Keratinocyte (primary cell): Measurements from ENCODE around the gene PEX16. TPM values are rescaled to one million over a fixed set of nuclear protein-coding genes. Genes with fewer than 3 reads are reported as not detected.
"Not testable (repeated sequence)": the region's sequence is repeated elsewhere in the genome, so short reads cannot be mapped to it uniquely, and the experiment has no call there.

ENCODE experiments used
- DNase-seq: peaks from one replicate; pipeline ENCODE4 v3.0.0-alpha.2; 2011; ENCODE audit warnings: low read depth, missing footprints, low spot score
- FAIRE-seq: peaks from 2 replicates; lab custom pipeline; 2011; peaks lifted over from hg19 to GRCh38; lab: Jason Lieb, UNC
- H2AFZ ChIP-seq: 2 replicates; pipeline ENCODE4 v1.6.0; 2012; ENCODE audit warnings: low read length, control low read depth, inconsistent platforms; ENCODE audit not compliant: control insufficient read depth
- H3K27ac ChIP-seq: 2 replicates; pipeline ENCODE4 v1.5.1; 2011; ENCODE audit warnings: low read length; ENCODE audit not compliant: control insufficient read depth, insufficient read depth
- H3K27me3 ChIP-seq: 3 replicates; pipeline ENCODE4 v1.6.0; 2011; ENCODE audit warnings: low read length; ENCODE audit not compliant: control insufficient read depth, insufficient read depth; ENCODE audit errors: extremely low read depth
- H3K36me3 ChIP-seq, 2 experiments: 2 replicates in 1 of 2; 3 replicates in 1 of 2; pipeline ENCODE4 v1.5.1; 2011; ENCODE audit warnings: low read length in 2 of 2, mild to moderate bottlenecking in 1 of 2; ENCODE audit not compliant: control insufficient read depth in 2 of 2, insufficient read depth in 2 of 2; ENCODE audit errors: extremely low read depth in 1 of 2
- H3K4me1 ChIP-seq: 3 replicates; pipeline ENCODE4 v1.5.1; 2011; ENCODE audit warnings: low read length; ENCODE audit not compliant: control insufficient read depth, insufficient read depth; ENCODE audit errors: extremely low read depth
- H3K4me2 ChIP-seq: 3 replicates; pipeline ENCODE4 v1.6.0; 2011; ENCODE audit warnings: low read depth, low read length; ENCODE audit not compliant: control insufficient read depth, insufficient read depth; ENCODE audit errors: extremely low read depth
- H3K4me3 ChIP-seq, 3 experiments: fragments of 200-600 bp in 1 of 3; sonication (generic) in 1 of 3; 2 replicates in 2 of 3; 3 replicates in 1 of 3; pipeline ENCODE4 v1.5.1; 2011 to 2016; ENCODE audit warnings: low read length in 3 of 3, mild to moderate bottlenecking in 3 of 3, control low read depth in 2 of 3, inconsistent platforms in 1 of 3, low read depth in 1 of 3, mixed read lengths in 1 of 3, mixed run types in 1 of 3, moderate library complexity in 1 of 3; ENCODE audit not compliant: control insufficient read depth in 2 of 3, insufficient read depth in 2 of 3; ENCODE audit errors: extremely low read depth in 1 of 3
- H3K79me2 ChIP-seq: 2 replicates; pipeline ENCODE4 v1.6.0; 2012; ENCODE audit warnings: low read length; ENCODE audit not compliant: control insufficient read depth, insufficient read depth
- H3K9ac ChIP-seq: 3 replicates; pipeline ENCODE4 v1.6.0; 2011; ENCODE audit warnings: low read length; ENCODE audit not compliant: control insufficient read depth, insufficient read depth; ENCODE audit errors: extremely low read depth
- H3K9me1 ChIP-seq: 3 replicates; pipeline ENCODE4 v1.6.0; 2011; ENCODE audit warnings: low read length; ENCODE audit not compliant: control insufficient read depth, insufficient read depth; ENCODE audit errors: extremely low read depth
- H3K9me3 ChIP-seq: 2 replicates; pipeline ENCODE4 v1.5.1; 2012; ENCODE audit warnings: low read depth, low read length; ENCODE audit not compliant: control insufficient read depth
- H4K20me1 ChIP-seq: 3 replicates; pipeline ENCODE4 v1.6.0; 2011; ENCODE audit warnings: low read length; ENCODE audit not compliant: control insufficient read depth, insufficient read depth; ENCODE audit errors: extremely low read depth
- EZH2 ChIP-seq: IDR thresholded peaks from one replicate; pipeline ENCODE4 v1.6.1; 2012; ENCODE audit warnings: inconsistent platforms, mild to moderate bottlenecking, low read length, moderate library complexity
- dilution Hi-C: fragments of 300-500 bp; cut with MboI; formaldehyde crosslinking; loops from one replicate; pipeline ENCODE4 v1.7.0; 2020; ENCODE audit warnings: low sequenced_read_pairs; ENCODE audit not compliant: extremely low pct_ligation_motif_present
- polyA plus RNA-seq, 5 experiments: library from polyadenylated mRNA; depleted of rRNA in 3 of 5; stranded (reverse) in 3 of 5; stranded (forward) in 1 of 5; unstranded in 1 of 5; fragments of >200 nt; gene quantifications; 1 replicate in 1 of 5; 2 replicates in 3 of 5; 3 replicates in 1 of 5; pipeline versions ENCODE4 v1.2.1 to v1.2.3, GENCODE V29; 2011 to 2012; ENCODE audit warnings: missing spikeins in 2 of 5, low read depth in 1 of 5, low replicate concordance in 1 of 5
- TF ChIP-seq, protein P1 (sequence below), 3 experiments: IDR thresholded peaks in 1 of 3; conservative IDR thresholded peaks in 1 of 3; optimal IDR thresholded peaks in 1 of 3; 2 replicates in 2 of 3; 3 replicates in 1 of 3; pipeline versions ENCODE3 to v1.5.1; 2011; ENCODE audit warnings: low read length in 3 of 3, mild to moderate bottlenecking in 3 of 3, moderate library complexity in 2 of 3, control low read depth in 1 of 3, inconsistent platforms in 1 of 3; ENCODE audit not compliant: insufficient read depth in 2 of 3; ENCODE audit errors: extremely low read depth in 1 of 3

The PEX16 gene
- polyA plus RNA-seq, 1 donor (not counting 4 experiments of a cell fraction or from before 2014, with no cell fraction given) = 16.7 TPM

DNA sequence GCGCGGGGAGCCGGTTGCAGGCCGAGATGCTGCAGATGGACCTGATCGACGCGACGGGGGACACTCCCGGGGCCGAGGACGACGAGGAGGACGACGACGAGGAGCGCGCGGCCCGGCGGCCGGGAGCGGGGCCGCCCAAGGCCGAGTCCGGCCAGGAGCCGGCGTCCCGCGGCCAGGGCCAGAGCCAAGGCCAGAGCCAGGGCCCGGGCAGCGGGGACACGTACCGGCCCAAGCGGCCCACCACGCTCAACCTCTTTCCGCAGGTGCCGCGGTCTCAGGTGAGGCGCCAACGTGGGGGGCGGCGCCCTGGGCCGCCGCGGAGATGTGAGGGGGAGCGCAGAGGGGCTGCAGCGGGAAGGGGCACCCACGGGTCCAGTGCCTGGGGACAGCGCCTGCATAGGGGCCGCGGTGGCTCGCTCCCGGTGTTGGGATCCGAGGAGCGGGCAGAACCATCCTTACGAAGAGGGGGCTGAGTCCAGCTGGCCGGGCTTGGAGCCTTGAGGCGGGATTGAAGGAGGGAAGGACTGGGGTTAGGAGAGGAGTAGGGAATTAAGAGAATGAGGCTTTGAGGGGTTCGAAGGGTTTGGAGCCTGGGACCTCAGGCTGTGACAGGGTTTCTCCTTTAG is 17.4 kb downstream of the PEX16 start:
- H3K9me3 ChIP-seq, H3K9me1 ChIP-seq, DNase-seq, H3K27ac ChIP-seq, H3K4me1 ChIP-seq, dilution Hi-C loops, FAIRE-seq, H4K20me1 ChIP-seq, H3K79me2 ChIP-seq, H2AFZ ChIP-seq, H3K36me3 ChIP-seq, H3K9ac ChIP-seq: not testable (repeated sequence)
- Histone ChIP-seq H3K27me3 (peaks cover 32% of the 10 kb centered on the region), H3K4me2 (peak overlapping the region; percentile 62), H3K4me3 (peak overlapping the region; percentile 33 to 52 (median 40))
- TF ChIP-seq EZH2 = peak; percentile 47

DNA sequence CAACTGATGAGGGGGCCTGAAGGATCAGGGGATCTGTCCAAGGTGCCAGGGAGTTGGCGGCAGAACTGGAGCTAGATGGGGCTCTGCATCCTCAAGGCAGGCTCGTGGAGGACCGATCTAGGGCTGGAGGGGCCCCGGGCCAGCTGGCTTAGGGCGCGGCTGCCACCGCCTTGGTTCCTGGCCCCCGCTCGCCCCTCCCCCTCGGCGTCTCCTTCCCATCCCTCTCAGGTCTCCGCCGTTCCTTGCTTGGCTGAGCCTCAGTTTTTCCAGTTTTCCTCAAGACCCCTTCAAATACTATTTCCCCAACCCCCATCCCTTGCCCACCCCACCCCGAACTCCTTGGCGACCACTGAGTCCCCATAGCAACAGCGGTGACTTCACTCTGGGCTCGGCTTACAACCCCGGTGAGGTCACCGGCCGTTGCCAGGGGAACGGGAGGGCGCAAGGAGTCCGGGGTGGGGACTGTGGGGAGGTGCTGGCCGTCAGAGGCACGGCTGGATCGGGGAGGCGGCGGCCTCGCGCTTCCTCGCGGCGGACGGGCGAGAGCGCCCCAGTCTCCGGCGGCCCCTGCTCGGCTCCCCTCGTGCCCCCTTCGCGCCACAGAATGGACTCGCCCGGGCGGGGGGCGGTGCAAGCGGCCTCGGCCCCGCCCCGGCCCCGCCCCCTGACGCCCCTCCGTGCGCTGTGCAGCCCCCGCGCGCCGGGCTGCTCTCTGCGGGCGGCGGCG is 18.1 kb downstream of the PEX16 start:
- H3K4me1 ChIP-seq = peaks cover 7% of the 10 kb centered on the region
- peak overlapping the region; percentile 52 for H3K9ac ChIP-seq
- peak; percentile 41 for DNase-seq
- no peaks in the 10 kb centered on the region for H3K79me2 ChIP-seq
- H4K20me1 ChIP-seq = no peaks in the 10 kb centered on the region
- peak overlapping the region; percentile 40 to 52 (median 45) for H3K4me3 ChIP-seq
- TF ChIP-seq EZH2 = no peak
- TF ChIP-seq, protein P1, sequence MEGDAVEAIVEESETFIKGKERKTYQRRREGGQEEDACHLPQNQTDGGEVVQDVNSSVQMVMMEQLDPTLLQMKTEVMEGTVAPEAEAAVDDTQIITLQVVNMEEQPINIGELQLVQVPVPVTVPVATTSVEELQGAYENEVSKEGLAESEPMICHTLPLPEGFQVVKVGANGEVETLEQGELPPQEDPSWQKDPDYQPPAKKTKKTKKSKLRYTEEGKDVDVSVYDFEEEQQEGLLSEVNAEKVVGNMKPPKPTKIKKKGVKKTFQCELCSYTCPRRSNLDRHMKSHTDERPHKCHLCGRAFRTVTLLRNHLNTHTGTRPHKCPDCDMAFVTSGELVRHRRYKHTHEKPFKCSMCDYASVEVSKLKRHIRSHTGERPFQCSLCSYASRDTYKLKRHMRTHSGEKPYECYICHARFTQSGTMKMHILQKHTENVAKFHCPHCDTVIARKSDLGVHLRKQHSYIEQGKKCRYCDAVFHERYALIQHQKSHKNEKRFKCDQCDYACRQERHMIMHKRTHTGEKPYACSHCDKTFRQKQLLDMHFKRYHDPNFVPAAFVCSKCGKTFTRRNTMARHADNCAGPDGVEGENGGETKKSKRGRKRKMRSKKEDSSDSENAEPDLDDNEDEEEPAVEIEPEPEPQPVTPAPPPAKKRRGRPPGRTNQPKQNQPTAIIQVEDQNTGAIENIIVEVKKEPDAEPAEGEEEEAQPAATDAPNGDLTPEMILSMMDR (optimal IDR thresholded peaks at IDR 0.05 in 1 of 3, IDR thresholded peaks at IDR 0.05 in 1 of 3, conservative IDR thresholded peaks at IDR 0.05 in 1 of 3; ENCODE audit: extremely low read depth in 1 of 3, insufficient read depth in 2 of 3, low read length in 3 of 3) = no peak
- no peak for FAIRE-seq
- H3K27ac ChIP-seq = no peak overlapping the region
- peak overlapping the region; percentile 62 for H3K4me2 ChIP-seq
- peak overlapping the region; percentile 67 for H2AFZ ChIP-seq
- H3K9me1 ChIP-seq = no peaks in the 10 kb centered on the region
- no peaks in the 10 kb centered on the region for H3K9me3 ChIP-seq
- no peaks in the 10 kb centered on the region for H3K36me3 ChIP-seq
- peaks cover 32% of the 10 kb centered on the region for H3K27me3 ChIP-seq
- dilution Hi-C loops = no loop called here
